Loucy (cell line): ENCODE results near the gene ZC3H18.

ENCODE experiments used
- H2AFZ ChIP-seq: fragments of 200-600 bp; sonication (generic); 2 replicates; pipeline ENCODE4 v1.6.0; 2016; ENCODE audit warnings: antibody characterized with exemption, mild to moderate bottlenecking, low read length, moderate library complexity
- H3F3A ChIP-seq: fragments of 200-600 bp; 2 replicates; pipeline ENCODE4 v1.6.0; 2016; ENCODE audit warnings: antibody characterized with exemption, low read depth, mild to moderate bottlenecking
- H3K27me3 ChIP-seq: fragments of 200-600 bp; sonication (generic); 2 replicates; pipeline ENCODE4 v1.6.1; 2014; ENCODE audit warnings: low read length, mild to moderate bottlenecking; ENCODE audit not compliant: insufficient read depth, poor library complexity, severe bottlenecking
- H3K36me3 ChIP-seq: fragments of 200-600 bp; sonication (generic); 2 replicates; pipeline ENCODE4 v1.6.1; 2016; ENCODE audit warnings: low read length; ENCODE audit not compliant: insufficient read depth
- H3K4me1 ChIP-seq: fragments of 200-600 bp; sonication (generic); 2 replicates; pipeline ENCODE4 v1.5.1; 2014; ENCODE audit warnings: low read length, mild to moderate bottlenecking; ENCODE audit not compliant: insufficient read depth, poor library complexity, severe bottlenecking
- H3K4me2 ChIP-seq: fragments of 200-600 bp; sonication (generic); 2 replicates; pipeline ENCODE4 v1.6.0; 2014; ENCODE audit warnings: antibody characterized with exemption, low read length, low read depth, mild to moderate bottlenecking; ENCODE audit not compliant: poor library complexity, severe bottlenecking
- H3K4me3 ChIP-seq: fragments of 200-600 bp; sonication (generic); 2 replicates; pipeline ENCODE4 v1.5.1; 2014; ENCODE audit warnings: low read length, mild to moderate bottlenecking, mixed read lengths; ENCODE audit not compliant: poor library complexity, severe bottlenecking
- H3K79me2 ChIP-seq: fragments of 200-600 bp; sonication (generic); 2 replicates; pipeline ENCODE4 v1.6.1; 2014; ENCODE audit warnings: low read length; ENCODE audit not compliant: insufficient read depth
- H3K9ac ChIP-seq: fragments of 200-600 bp; sonication (generic); 2 replicates; pipeline ENCODE4 v1.6.0; 2014; ENCODE audit warnings: mild to moderate bottlenecking, low read depth, low read length, moderate library complexity; ENCODE audit not compliant: poor library complexity, severe bottlenecking
- H3K9me2 ChIP-seq: fragments of 200-600 bp; sonication (generic); replicated peaks from 2 replicates; pipeline ENCODE4 v1.6.1; 2016; ENCODE audit warnings: low read depth, low read length, mixed read lengths
- H3K9me3 ChIP-seq: fragments of 200-600 bp; sonication (generic); 2 replicates; pipeline ENCODE4 v1.6.1; 2014; ENCODE audit warnings: mild to moderate bottlenecking, antibody characterized with exemption, low read length, low read depth; ENCODE audit not compliant: insufficient read depth
- H4K20me1 ChIP-seq: fragments of 200-600 bp; sonication (generic); 2 replicates; pipeline ENCODE4 v1.6.0; 2014; ENCODE audit warnings: antibody characterized with exemption, low read length, mild to moderate bottlenecking; ENCODE audit not compliant: insufficient read depth, poor library complexity, severe bottlenecking
- EZH2phosphoT487 ChIP-seq: fragments of 200-600 bp; IDR thresholded peaks from 2 replicates; pipeline ENCODE4 v1.6.1; 2018; ENCODE audit warnings: antibody characterized with exemption, mild to moderate bottlenecking, moderate library complexity, borderline replicate concordance
- TF ChIP-seq, protein P1 (sequence below): fragments of 200-600 bp; sonication (generic); conservative IDR thresholded peaks from 2 replicates; pipeline ENCODE4 v1.5.1; 2014; ENCODE audit warnings: mild to moderate bottlenecking, antibody characterized with exemption, low read length

The ZC3H18 gene

DNA sequence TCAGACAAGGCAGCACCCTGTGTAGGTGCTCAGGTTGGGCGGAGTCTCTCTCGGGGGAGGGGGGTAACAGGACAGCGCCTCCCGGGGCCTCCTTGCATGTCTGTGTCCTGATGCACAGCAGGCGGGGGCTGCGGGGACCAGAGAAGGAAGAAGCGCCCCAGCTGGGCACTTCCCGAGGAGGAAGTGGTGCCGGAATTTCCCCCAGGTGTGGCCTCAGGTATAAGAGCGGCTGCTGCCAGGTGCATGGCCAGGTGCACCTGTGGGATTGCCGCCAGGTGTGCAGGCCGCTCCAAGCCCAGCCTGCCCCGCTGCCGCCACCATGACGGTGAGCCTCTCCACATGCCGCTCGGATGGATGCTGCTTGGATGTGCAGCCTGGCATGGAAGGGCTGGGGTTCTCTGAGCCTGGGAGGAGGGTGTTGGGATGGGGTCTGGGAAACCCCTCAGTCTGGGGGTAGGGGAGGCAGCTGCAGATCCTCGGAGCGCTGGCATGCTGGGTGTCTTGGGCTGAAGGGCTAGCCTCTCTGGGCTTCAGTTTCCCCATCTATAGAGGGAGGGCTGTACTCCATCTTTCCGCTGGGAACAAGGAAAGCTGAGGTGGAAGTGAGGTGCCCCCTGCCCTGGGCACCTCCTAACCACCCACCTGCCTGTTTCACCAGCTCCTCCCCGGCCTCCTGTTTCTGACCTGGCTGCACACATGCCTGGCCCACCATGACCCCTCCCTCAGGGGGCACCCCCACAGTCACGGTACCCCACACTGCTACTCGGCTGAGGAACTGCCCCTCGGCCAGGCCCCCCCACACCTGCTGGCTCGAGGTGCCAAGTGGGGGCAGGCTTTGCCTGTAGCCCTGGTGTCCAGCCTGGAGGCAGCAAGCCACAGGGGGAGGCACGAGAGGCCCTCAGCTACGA is 68.4 kb downstream of the ZC3H18 start, which contains the start of gene IL17C:
Gene IL17C, plus strand, starts transcription at position 250 of the 908 bp plus-strand sequence. Its CDS starts 70 bp downstream, at position 320.
- Histone ChIP-seq H3K79me2 (no peaks in the 10 kb centered on the region), H3K4me2 (no peak within 1 kb of the TSS)
- TF ChIP-seq EZH2phosphoT487: no peak
- TF ChIP-seq, protein P1, sequence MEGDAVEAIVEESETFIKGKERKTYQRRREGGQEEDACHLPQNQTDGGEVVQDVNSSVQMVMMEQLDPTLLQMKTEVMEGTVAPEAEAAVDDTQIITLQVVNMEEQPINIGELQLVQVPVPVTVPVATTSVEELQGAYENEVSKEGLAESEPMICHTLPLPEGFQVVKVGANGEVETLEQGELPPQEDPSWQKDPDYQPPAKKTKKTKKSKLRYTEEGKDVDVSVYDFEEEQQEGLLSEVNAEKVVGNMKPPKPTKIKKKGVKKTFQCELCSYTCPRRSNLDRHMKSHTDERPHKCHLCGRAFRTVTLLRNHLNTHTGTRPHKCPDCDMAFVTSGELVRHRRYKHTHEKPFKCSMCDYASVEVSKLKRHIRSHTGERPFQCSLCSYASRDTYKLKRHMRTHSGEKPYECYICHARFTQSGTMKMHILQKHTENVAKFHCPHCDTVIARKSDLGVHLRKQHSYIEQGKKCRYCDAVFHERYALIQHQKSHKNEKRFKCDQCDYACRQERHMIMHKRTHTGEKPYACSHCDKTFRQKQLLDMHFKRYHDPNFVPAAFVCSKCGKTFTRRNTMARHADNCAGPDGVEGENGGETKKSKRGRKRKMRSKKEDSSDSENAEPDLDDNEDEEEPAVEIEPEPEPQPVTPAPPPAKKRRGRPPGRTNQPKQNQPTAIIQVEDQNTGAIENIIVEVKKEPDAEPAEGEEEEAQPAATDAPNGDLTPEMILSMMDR: no peak

DNA sequence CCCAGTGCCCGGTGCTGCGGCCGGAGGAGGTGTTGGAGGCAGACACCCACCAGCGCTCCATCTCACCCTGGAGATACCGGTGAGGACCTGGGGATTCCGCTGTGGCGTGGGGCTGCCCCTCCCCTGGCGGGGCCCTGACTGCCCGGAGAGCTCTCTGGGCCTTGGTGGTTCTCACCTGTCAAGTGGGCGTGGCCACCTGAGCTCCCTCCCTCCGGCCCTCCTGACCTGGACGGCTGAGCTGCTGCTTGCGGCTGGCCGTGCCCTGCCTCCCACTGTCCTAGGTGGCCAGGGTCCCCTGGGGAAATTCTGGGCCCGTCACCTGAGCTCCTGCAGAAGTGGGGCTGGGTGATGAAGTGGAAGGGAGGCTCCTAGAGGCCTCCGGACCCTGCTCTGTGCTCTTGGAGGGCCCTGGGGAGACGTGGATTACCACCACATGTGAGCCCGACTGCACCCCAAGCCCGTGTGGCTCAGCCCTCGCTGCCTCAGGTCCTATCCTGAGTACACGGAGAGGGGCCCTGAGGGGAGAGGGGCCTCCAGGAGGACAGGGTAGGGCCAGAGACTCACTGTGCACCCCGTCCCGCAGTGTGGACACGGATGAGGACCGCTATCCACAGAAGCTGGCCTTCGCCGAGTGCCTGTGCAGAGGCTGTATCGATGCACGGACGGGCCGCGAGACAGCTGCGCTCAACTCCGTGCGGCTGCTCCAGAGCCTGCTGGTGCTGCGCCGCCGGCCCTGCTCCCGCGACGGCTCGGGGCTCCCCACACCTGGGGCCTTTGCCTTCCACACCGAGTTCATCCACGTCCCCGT is 69.2 kb downstream of the ZC3H18 start:
- Histone ChIP-seq H3K9ac (no peak overlapping the region), H3K9me2 (no peaks in the 10 kb centered on the region), H3K27me3 (no peaks in the 10 kb centered on the region), H3K36me3 (no peaks in the 10 kb centered on the region), H3F3A (no peaks in the 10 kb centered on the region), H2AFZ (no peak overlapping the region), H3K4me2 (no peak overlapping the region), H3K4me1 (no peaks in the 10 kb centered on the region), H3K4me3 (no peak overlapping the region), H3K9me3 (no peaks in the 10 kb centered on the region), H4K20me1 (no peaks in the 10 kb centered on the region), H3K79me2 (no peaks in the 10 kb centered on the region)
- TF ChIP-seq, protein P1: no peak
- TF ChIP-seq EZH2phosphoT487: no peak

More for the DNA sequence above, 68.4 kb downstream of the ZC3H18 start, which contains the start of gene IL17C:
- H3F3A ChIP-seq: no peaks in the 10 kb centered on the region
- no peaks in the 10 kb centered on the region for H3K4me1 ChIP-seq
- no peak within 1 kb of the TSS for H3K9ac ChIP-seq
- no peaks in the 10 kb centered on the region for H3K36me3 ChIP-seq
- H3K27me3 ChIP-seq: no peaks in the 10 kb centered on the region
- no peak within 1 kb of the TSS for H2AFZ ChIP-seq
- H3K9me2 ChIP-seq: no peaks in the 10 kb centered on the region
- H3K4me3 ChIP-seq: no peak within 1 kb of the TSS
- no peaks in the 10 kb centered on the region for H3K9me3 ChIP-seq
- H4K20me1 ChIP-seq: no peaks in the 10 kb centered on the region

DNA sequence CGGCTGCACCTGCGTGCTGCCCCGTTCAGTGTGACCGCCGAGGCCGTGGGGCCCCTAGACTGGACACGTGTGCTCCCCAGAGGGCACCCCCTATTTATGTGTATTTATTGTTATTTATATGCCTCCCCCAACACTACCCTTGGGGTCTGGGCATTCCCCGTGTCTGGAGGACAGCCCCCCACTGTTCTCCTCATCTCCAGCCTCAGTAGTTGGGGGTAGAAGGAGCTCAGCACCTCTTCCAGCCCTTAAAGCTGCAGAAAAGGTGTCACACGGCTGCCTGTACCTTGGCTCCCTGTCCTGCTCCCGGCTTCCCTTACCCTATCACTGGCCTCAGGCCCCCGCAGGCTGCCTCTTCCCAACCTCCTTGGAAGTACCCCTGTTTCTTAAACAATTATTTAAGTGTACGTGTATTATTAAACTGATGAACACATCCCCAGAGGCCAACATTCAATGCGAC is 69.9 kb downstream of the ZC3H18 start:
- Histone ChIP-seq H3K9me3 (no peaks in the 10 kb centered on the region), H2AFZ (no peak overlapping the region), H3K9me2 (no peaks in the 10 kb centered on the region), H3K79me2 (no peaks in the 10 kb centered on the region), H3K27me3 (no peaks in the 10 kb centered on the region), H3F3A (no peaks in the 10 kb centered on the region), H3K36me3 (no peaks in the 10 kb centered on the region), H3K4me3 (no peak overlapping the region), H3K9ac (no peak overlapping the region), H3K4me1 (no peaks in the 10 kb centered on the region), H4K20me1 (no peaks in the 10 kb centered on the region), H3K4me2 (no peak overlapping the region)
- TF ChIP-seq, protein P1: no peak
- no peak for TF ChIP-seq EZH2phosphoT487
